ENCODE data around the gene CKAP2L. TPM values are rescaled to one million over a fixed set of nuclear protein-coding genes. Genes with fewer than 3 reads are reported as not detected.

Gene CKAP2L
- total RNA-seq = 0.30 TPM
- long read RNA-seq = 0 reads

- intact Hi-C loops (cut with DNase I) = loop anchor here (5.0 kb wide), 1 partner anchor 48 kb away; no protein-coding TSS in a partner anchor
- peak; percentile 99 for DNase-seq (ENCODE audit: low spot score)
Observed at GRCh38 chr2:112764071-112765044, at the start of gene CKAP2L. TSS of gene CKAP2L (minus strand) at chr2:112764609. CDS start at chr2:112764598, 11 bp downstream.

GRCh38 chr2:112813280-112813966 lies 49.0 kb upstream of the CKAP2L start:
- intact Hi-C loops (cut with DNase I) = loop anchor here (2.0 to 5.0 kb wide), 2 partner anchors 46 to 55 kb away; no protein-coding TSS in a partner anchor
- DNase-seq (ENCODE audit: low spot score) = no peak

GRCh38 chr2:112812318-112813267 lies 48.2 kb upstream of the CKAP2L start:
- no peak for DNase-seq (ENCODE audit: low spot score)
- intact Hi-C loops (cut with DNase I) = loop anchor here (2.0 to 5.0 kb wide), 2 partner anchors 45 to 56 kb away; no protein-coding TSS in a partner anchor

GRCh38 chr2:112811841-112812306 lies 47.5 kb upstream of the CKAP2L start:
- intact Hi-C loops (cut with DNase I) = loop anchor here (2.0 to 5.0 kb wide), 2 partner anchors 45 to 57 kb away; no protein-coding TSS in a partner anchor
- no peak for DNase-seq (ENCODE audit: low spot score)

GRCh38 chr2:112811276-112811831 lies 46.9 kb upstream of the CKAP2L start:
- intact Hi-C loops (cut with DNase I) = loop anchor here (5.0 kb wide), 1 partner anchor 44 kb away; no protein-coding TSS in a partner anchor
- DNase-seq (ENCODE audit: low spot score) = no peak

- intact Hi-C loops (cut with DNase I) = no loop called here
- no peak for DNase-seq (ENCODE audit: low spot score)
Observed at GRCh38 chr2:112809112-112809511, 44.7 kb upstream of the CKAP2L start.

- intact Hi-C loops (cut with DNase I) = no loop called here
- DNase-seq (ENCODE audit: low spot score) = no peak
Observed at GRCh38 chr2:112807233-112807807, 42.9 kb upstream of the CKAP2L start.

GRCh38 chr2:112805542-112805941 lies 41.1 kb upstream of the CKAP2L start:
- DNase-seq (ENCODE audit: low spot score) = no peak
- intact Hi-C loops (cut with DNase I) = no loop called here

GRCh38 chr2:112803691-112804521 lies 39.5 kb upstream of the CKAP2L start:
- intact Hi-C loops (cut with DNase I) = no loop called here

GRCh38 chr2:112800881-112801583 lies 36.6 kb upstream of the CKAP2L start:
- intact Hi-C loops (cut with DNase I) = no loop called here
- DNase-seq (ENCODE audit: low spot score) = no peak

More at GRCh38 chr2:112803691-112804521, 39.5 kb upstream of the CKAP2L start:
- no peak for DNase-seq (ENCODE audit: low spot score)

GRCh38 chr2:112798979-112799975 lies 34.9 kb upstream of the CKAP2L start:
- intact Hi-C loops (cut with DNase I) = no loop called here

GRCh38 chr2:112796486-112796885 lies 32.1 kb upstream of the CKAP2L start:
- intact Hi-C loops (cut with DNase I) = no loop called here
- DNase-seq (ENCODE audit: low spot score) = no peak

More at GRCh38 chr2:112798979-112799975, 34.9 kb upstream of the CKAP2L start:
- no peak for DNase-seq (ENCODE audit: low spot score)

- DNase-seq (ENCODE audit: low spot score) = no peak
- intact Hi-C loops (cut with DNase I) = no loop called here
Observed at GRCh38 chr2:112795774-112796173, 31.4 kb upstream of the CKAP2L start.

GRCh38 chr2:112794841-112795240 lies 30.4 kb upstream of the CKAP2L start:
- DNase-seq (ENCODE audit: low spot score) = no peak
- intact Hi-C loops (cut with DNase I) = no loop called here

GRCh38 chr2:112794131-112794733 lies 29.8 kb upstream of the CKAP2L start:
- peak; percentile 85 for DNase-seq (ENCODE audit: low spot score)
- intact Hi-C loops (cut with DNase I) = no loop called here

Data from cardiac septum (tissue), 1 donor.